ENCODE data around the gene MOK. TPM values are rescaled to one million over a fixed set of nuclear protein-coding genes. Genes with fewer than 3 reads are reported as not detected.
"Not testable (repeated sequence)": the region's sequence is repeated elsewhere in the genome, so short reads cannot be mapped to it uniquely, and the experiment has no call there.

The MOK gene, protein sequence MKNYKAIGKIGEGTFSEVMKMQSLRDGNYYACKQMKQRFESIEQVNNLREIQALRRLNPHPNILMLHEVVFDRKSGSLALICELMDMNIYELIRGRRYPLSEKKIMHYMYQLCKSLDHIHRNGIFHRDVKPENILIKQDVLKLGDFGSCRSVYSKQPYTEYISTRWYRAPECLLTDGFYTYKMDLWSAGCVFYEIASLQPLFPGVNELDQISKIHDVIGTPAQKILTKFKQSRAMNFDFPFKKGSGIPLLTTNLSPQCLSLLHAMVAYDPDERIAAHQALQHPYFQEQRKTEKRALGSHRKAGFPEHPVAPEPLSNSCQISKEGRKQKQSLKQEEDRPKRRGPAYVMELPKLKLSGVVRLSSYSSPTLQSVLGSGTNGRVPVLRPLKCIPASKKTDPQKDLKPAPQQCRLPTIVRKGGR
- total RNA-seq (2014; rRNA removed; shearing (Covaris generic); ENCODE audit: low replicate concordance) = 17.6 and 23.0 TPM in 2 replicates

DNA sequence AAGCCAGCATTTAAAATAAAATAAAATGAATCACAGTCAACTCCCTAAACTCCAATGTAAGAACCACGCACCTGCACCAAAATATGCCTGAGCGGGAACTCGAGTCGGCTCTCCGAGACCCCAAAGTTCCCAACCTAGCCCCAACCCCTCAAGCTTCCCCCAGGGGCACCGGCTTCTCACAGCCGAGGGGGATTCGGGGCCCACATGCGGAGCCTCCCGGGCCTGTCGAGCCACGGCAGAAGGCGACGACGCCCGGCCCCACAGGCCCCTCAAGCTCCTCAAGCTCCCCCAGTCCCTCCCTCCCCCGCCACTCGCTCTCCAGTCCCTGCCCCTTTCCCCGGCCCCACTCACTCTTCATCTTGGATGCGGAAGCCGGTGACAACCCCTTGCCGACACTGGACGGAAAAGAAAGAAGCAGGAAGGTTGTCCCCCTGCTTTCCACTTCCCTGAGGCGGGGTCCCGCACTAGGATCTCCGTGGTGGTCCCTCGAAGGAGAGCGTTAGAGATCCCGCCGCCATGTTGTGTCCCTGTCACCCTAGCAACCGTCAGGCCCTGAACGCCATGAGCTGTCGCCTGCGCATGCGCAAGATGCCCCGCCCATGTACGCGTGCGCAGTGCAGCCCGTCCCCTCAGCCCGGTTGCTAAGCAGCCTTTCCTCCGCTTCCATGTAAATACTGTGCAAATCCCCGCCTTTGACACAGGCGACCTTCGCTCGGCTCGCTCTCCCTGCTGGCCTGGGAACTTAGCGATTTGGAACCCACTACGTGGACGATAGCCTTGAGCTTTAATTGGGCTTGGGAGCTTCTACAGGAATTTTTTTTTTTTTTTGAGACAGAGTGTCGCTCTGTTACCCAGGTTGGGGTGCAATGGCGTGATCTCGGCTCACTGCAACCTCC is at the start of gene MOK:
MOK (minus strand) TSS at position 554 of the 896 bp plus-strand sequence; CDS start at position 358, 196 bp downstream.
- peak within 1 kb of the TSS; percentile 84 for H3K4me3 ChIP-seq
- no peaks in the 10 kb centered on the region; the same call in 1 of the 2 replicates for H3K36me3 ChIP-seq
- DNase-seq = peak; percentile 89
- H3K9me3 ChIP-seq = no peaks in the 10 kb centered on the region
- H3K27me3 ChIP-seq = no peaks in the 10 kb centered on the region

DNA sequence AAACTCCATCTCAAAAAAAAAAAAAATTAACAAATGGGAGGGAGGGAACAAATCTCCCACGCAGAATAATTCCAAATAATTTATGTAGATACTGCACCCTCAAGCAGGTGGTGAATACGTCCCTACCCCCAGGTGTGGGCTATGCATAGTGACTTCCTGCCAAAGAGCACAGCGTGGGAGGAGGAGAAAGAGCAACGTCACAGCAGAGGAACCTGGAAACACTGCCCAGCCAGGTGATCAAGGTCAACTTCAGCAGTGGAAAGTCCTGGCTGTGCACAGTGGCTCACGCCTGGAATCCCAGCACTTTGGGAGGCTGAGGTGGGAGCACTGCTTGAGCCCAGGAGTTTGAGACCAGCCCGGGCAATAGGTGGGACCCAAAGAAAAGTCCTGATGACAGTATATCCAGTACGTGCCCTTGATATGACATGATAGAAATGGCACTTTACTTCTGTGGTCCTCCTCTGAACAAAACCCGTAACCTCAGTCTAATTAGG is 48.2 kb upstream of the MOK start:
- Histone ChIP-seq H3K9me3 (no peaks in the 10 kb centered on the region), H3K27me3 (no peaks in the 10 kb centered on the region), H3K36me3 (no peaks in the 10 kb centered on the region; the same call in 1 of the 2 replicates), H3K4me3 (no peak overlapping the region)
- no peak for DNase-seq

DNA sequence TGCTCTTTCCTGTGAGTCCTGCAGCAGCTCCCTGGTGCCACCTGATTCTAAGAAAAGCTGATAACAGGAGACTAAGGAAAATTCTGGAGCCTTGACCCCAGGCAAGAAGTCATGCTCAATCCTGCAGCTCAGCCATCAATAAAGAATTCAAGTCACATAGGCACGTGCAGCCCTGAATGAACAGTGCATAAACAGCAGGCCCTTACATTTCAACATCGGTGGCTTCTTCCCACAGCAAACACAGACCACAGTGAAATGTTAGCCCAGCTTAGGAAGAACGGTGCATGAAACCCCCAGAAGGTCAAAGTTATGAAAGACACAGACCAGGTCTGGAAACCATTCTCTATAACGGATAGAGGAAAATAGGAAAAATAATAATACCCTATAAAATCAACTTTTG is 47.2 kb upstream of the MOK start:
- Histone ChIP-seq H3K4me3 (no peak overlapping the region), H3K27me3 (no peaks in the 10 kb centered on the region), H3K9me3 (no peaks in the 10 kb centered on the region), H3K36me3 (no peaks in the 10 kb centered on the region; the same call in 1 of the 2 replicates)
- DNase-seq = no peak

DNA sequence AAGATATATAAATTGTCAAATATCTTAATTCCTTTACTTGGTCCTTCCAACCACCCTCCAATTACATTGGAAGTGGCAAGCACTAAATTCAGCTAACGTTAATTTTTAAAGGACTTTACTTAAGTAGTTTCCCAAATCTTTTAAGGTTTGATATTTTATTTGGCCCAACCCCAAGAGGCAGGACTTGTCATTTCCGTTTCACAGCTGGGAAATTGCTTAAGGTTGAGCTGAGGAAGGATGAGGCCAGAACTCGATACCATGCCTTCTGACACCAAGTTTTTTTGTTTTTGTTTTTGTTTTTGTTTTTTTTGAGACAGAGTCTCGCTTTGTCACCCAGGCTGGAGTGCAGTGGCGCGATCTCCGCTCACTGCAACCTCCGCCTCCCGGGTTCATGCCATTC is 46.6 kb upstream of the MOK start:
- H3K9me3 ChIP-seq, H3K36me3 ChIP-seq, DNase-seq: not testable (repeated sequence)

DNA sequence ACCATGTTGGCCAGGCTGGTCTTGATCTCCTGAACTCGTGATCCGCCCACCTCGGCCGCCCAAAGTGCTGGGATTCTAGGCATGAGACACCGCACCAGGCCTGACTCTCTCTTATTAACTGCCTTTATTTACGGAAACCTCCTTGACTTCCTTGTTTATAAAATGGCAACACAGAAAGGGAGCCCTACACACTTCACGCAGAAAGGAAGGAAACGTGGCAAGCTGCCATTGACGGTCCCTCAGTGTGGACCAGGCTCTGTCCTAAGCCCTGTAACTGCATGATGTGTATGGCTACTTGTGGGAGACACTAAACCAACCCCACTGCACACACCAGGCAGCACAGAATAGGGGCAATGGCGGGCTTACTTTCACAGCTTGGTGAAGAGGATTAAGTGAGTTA is 46.1 kb upstream of the MOK start:
- no peaks in the 10 kb centered on the region; the same call in none of the 2 replicates for H3K36me3 ChIP-seq
- H3K4me3 ChIP-seq = no peak overlapping the region
- DNase-seq = no peak
- H3K9me3 ChIP-seq = no peaks in the 10 kb centered on the region
- no peaks in the 10 kb centered on the region for H3K27me3 ChIP-seq

More for the DNA sequence above, 46.6 kb upstream of the MOK start:
- not testable (repeated sequence) for H3K4me3 ChIP-seq, H3K27me3 ChIP-seq

DNA sequence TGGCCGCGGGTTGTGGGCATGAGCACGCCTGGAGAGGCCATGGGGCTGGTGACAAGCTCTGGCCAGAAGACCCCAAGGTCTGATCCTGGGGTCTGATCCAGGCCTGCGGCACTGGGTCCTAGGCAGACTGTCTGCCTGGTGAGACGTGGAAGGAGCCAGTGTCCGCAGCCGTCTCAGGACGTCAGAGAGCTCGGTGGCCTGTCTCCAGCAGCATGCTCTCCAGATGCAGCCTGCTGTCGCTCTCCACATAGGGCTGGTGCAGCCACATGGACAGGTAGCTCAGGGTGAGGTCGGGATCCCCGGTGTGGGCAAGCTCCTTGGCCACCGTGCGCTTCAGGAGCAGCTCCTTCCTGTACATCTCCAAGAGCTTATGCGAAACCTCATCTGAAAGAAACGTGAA is 43.4 kb upstream of the MOK start:
- Histone ChIP-seq H3K27me3 (no peaks in the 10 kb centered on the region), H3K36me3 (no peaks in the 10 kb centered on the region; the same call in none of the 2 replicates), H3K9me3 (no peaks in the 10 kb centered on the region), H3K4me3 (no peak overlapping the region)
- DNase-seq = no peak

DNA sequence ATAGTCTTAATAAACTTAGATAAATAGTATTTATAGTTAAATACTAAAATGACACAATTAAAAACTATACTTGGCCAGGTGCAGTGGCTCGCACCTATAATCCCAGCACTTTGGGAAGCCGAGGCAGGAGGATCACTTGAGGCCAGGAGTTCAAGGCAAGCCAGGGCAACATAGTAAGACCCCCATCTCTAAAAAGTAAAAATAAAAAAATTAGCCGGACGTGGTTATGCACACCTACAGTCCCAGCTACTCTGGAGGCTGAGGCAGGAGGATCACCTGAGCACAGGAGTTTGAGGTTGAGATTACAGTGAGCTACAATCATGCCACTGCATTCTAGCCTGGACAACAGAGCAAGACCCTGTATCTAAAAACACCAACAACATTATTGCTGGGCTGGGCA is 41.7 kb upstream of the MOK start:
- H3K36me3 ChIP-seq = no peaks in the 10 kb centered on the region; the same call in none of the 2 replicates
- no peak for DNase-seq
- no peaks in the 10 kb centered on the region for H3K27me3 ChIP-seq
- no peak overlapping the region for H3K4me3 ChIP-seq
- H3K9me3 ChIP-seq = no peaks in the 10 kb centered on the region

DNA sequence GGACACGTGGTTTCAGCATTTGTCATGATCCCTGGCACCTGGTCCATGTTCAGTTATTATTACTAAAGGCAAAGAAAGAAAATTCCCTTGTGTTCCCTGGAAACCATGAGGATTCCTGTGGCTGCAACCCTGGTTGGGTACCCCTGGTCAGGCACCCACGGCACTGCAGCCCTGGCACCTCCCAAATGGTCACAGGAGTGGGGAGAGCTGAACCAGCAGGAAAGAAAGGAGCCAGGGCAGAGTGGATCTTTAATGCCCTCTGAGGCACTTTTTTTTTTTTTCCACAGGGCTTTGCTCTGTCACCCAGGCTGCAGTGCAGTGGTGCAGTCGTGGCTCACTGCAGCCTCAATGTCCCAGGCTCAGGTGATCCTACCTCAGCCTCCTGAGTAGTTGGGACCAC is 40.3 kb upstream of the MOK start:
- no peak for DNase-seq
- Histone ChIP-seq H3K36me3 (no peaks in the 10 kb centered on the region; the same call in none of the 2 replicates), H3K9me3 (no peaks in the 10 kb centered on the region)

DNA sequence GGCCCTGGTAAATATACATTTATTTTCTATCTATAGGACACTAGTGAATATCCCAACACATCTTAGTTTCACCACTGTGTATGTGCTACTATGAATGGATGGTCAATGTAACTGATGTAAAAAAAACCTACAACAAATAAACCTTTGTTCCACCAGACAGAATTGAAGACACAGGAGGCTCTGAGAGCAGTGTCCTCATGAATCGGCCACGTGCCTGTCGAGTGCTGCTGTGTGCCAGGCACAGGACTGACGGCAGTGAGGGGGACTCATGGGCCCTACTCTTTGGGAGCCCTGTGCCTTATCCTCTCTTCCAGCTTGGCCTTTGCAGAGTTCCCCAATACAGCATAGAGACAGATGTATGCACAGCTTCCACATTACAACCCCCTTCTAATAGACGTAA is 39.5 kb upstream of the MOK start:
- Histone ChIP-seq H3K36me3 (no peaks in the 10 kb centered on the region; the same call in none of the 2 replicates), H3K27me3 (no peaks in the 10 kb centered on the region), H3K9me3 (no peaks in the 10 kb centered on the region), H3K4me3 (no peak overlapping the region)
- DNase-seq = no peak

More for the DNA sequence above, 40.3 kb upstream of the MOK start:
- no peak overlapping the region for H3K4me3 ChIP-seq
- no peaks in the 10 kb centered on the region for H3K27me3 ChIP-seq

DNA sequence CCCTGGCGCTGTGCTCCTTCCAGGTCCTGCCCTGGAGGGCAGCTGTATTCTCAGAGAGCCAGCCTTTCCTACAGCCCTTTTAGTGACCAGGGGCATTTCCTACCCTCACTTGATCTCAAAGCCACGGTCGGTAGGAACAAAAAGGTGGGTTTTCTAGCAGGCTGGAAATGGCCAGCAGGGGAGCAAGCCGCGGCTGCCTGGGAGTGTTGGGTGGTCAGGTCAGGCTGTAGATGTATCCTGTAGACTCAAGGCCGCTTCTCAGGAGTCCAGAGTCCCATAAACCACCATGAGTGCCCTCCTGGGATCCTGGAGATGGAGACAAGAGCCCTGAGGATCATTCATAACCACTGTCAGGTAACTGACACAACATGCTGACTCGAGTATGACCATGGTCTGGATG is 39.1 kb upstream of the MOK start:
- DNase-seq = no peak
- H3K27me3 ChIP-seq = no peaks in the 10 kb centered on the region
- no peaks in the 10 kb centered on the region for H3K9me3 ChIP-seq
- H3K4me3 ChIP-seq = no peak overlapping the region
- no peaks in the 10 kb centered on the region; the same call in 1 of the 2 replicates for H3K36me3 ChIP-seq

DNA sequence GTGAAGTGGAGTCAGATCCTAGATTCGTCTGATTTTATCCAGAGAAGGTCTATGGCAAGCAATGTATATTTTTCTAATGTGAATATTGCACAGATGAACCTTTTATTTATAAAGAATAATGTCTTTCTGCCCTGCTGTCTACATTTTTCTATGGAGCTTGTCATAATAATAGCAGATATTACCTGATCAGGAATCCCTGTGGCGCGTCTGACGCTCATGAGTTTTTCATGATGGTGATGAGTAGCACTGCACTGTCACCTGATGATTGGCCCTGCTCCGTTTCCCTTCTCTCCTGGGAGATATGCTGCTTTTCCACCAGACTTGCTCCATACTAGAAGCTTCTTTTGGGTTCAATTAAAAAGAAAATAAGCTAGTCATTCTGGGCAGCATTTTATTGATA is 37.3 kb upstream of the MOK start:
- Histone ChIP-seq H3K36me3 (no peaks in the 10 kb centered on the region; the same call in 1 of the 2 replicates), H3K27me3 (no peaks in the 10 kb centered on the region), H3K9me3 (no peaks in the 10 kb centered on the region), H3K4me3 (no peak overlapping the region)
- no peak for DNase-seq

DNA sequence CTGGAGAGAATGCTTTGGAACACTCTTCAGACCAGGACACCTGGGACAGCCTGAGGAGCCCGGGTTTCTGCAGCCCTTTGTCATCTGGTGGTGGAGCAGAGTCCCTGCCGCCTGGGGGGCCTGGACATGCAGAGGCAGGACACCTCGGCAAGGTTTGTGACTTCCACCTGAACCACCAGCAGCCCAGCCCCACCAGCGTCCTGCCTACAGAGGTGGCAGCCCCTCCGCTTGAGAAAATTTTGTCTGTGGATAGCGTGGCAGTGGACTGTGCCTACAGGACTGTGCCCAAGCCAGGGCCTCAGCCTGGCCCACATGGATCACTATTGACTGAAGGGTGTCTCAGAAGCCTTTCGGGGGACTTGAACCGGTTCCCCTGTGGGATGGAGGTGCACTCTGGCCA is 36.6 kb upstream of the MOK start:
- Histone ChIP-seq H3K27me3 (no peaks in the 10 kb centered on the region), H3K36me3 (no peaks in the 10 kb centered on the region; the same call in 1 of the 2 replicates), H3K9me3 (no peaks in the 10 kb centered on the region), H3K4me3 (no peak overlapping the region)
- DNase-seq = no peak

DNA sequence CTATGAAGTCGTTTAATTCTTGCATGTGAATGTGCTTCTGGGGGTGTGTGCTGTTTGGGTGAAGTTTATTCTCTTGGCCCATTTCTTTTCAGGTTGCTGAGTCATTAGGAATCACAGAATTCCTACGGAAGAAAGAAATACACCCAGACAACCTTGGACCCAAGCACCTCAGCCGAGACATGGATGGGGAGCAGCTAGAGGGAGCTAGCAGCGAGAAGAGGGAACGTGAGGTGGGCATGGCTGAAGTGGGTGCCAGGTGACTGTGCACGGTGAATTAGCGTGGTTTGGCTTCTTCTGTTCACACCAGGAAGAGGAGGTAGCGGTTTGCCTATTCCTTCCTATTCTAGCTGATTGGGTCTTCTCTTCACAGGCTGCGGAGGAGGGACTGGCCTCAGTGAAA is 33.8 kb upstream of the MOK start:
- Histone ChIP-seq H3K36me3 (no peaks in the 10 kb centered on the region), H3K4me3 (no peak overlapping the region), H3K27me3 (no peaks in the 10 kb centered on the region), H3K9me3 (no peaks in the 10 kb centered on the region)
- DNase-seq = no peak

DNA sequence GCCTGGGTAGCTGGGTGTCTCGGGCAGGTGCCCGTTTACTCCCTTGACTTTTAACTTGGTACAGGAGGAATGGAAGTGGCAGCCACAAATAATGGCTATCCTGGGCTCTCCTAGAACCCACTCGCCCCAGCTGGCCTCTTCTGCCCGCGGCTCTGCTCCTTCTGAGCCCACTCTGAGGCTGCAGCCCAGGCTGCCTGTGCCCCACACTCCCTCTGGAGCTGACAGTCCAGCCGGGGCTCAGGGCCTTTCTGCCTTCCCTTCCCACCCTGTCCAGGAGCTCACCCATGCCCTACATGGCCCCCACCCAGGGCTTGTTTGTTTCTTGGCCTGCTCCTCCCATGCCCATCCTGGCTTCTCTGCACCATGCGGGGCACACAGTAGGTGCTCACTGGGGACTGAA is 30.2 kb upstream of the MOK start:
- H3K36me3 ChIP-seq = no peaks in the 10 kb centered on the region
- no peak overlapping the region for H3K4me3 ChIP-seq
- no peak for DNase-seq
- no peaks in the 10 kb centered on the region for H3K27me3 ChIP-seq
- no peaks in the 10 kb centered on the region for H3K9me3 ChIP-seq

DNA sequence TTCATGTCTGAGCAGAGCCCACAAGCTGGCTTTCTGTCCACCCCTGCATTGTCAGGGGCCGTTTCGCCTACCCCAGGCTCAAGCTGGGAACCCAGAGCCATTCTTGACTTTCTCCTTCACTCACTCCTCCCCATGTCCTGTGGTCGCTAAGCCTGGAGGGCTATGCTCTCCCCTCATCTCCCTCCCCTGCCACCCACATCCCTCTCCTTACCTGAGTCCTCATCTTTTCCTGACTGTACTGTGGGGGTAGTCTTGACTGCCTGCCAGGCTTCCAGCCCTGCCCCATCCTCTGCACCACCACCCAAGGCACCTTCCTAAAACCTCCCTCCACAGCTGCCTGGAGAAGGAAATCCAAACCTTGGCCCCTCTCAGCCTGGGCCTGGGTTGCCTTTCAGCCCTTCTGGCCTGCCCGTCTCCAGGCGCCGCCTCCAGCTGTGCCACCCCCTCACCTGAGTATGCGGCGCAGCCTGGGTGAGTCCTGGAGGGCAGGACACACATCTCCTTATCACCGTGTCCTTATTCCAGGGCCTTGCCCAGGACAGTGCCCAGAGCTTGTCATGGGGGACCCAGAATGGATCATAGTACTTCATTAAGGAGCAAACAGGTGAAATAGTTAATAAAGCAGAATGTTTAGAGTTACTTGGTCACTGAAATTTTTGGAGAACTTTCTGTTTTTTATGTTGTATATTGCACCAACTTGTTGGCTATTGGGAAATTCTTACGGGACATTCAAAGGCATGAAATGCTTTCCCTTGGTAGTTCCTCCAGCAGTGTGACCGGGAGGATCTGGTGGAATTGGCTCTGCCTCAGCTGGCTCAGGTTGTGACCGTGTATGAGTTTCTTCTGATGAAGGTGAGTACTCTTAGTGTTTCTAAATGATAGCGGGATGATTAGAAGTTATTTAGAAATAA is 29.1 kb upstream of the MOK start:
- H3K36me3 ChIP-seq = no peaks in the 10 kb centered on the region
- H3K27me3 ChIP-seq = no peaks in the 10 kb centered on the region
- DNase-seq = no peak
- no peak overlapping the region for H3K4me3 ChIP-seq
- H3K9me3 ChIP-seq = no peaks in the 10 kb centered on the region

DNA sequence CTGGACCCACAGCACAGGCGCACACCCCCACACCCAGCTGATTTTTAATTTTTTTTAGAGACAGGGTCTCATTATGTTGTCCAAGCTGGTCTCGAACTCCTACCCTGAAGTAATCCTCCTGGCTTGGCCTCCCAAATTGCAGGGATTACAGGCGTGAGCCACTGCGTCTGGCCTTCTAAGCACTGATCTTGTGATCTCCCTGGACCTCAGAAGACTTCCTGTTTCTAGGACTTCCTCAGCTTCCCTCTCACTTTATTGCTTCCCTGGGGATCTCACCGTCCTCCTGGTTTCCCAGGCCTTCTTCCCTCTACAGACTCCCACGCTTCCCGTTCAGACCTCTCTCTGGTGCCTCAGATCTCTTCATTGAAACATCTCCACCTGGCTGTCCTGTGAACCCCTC is 28.4 kb upstream of the MOK start:
- no peaks in the 10 kb centered on the region for H3K36me3 ChIP-seq
- H3K27me3 ChIP-seq = no peaks in the 10 kb centered on the region
- no peaks in the 10 kb centered on the region for H3K9me3 ChIP-seq
- DNase-seq = no peak
- no peak overlapping the region for H3K4me3 ChIP-seq

Data from MG63 (cell line).